Measurements from ENCODE around the gene CTNND2.

Gene CTNND2

DNA sequence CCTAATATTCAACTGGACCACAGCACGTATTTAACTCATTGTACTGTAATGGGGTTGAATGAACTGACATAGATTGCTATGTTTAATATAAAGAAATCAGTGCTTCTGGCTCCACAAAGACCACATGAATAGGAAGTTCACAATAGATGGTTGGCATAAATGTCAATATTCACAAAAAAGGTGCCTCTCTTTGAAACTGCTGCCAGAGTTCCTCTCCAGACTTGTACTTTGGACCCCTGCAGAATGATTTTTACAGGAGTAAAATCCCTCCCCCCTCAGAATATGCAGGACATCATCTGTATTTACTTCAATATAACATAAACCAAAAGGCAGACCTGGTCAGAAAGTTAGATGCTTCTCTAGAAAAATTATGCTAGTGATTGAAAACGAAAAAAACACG, 634.7 kb downstream of the CTNND2 start:
- TF ChIP-seq, protein P1, sequence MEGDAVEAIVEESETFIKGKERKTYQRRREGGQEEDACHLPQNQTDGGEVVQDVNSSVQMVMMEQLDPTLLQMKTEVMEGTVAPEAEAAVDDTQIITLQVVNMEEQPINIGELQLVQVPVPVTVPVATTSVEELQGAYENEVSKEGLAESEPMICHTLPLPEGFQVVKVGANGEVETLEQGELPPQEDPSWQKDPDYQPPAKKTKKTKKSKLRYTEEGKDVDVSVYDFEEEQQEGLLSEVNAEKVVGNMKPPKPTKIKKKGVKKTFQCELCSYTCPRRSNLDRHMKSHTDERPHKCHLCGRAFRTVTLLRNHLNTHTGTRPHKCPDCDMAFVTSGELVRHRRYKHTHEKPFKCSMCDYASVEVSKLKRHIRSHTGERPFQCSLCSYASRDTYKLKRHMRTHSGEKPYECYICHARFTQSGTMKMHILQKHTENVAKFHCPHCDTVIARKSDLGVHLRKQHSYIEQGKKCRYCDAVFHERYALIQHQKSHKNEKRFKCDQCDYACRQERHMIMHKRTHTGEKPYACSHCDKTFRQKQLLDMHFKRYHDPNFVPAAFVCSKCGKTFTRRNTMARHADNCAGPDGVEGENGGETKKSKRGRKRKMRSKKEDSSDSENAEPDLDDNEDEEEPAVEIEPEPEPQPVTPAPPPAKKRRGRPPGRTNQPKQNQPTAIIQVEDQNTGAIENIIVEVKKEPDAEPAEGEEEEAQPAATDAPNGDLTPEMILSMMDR (IDR thresholded peaks at IDR 0.05; ENCODE audit: control extremely low read depth, extremely low read depth, low read depth, missing control alignments): no peak

DNA sequence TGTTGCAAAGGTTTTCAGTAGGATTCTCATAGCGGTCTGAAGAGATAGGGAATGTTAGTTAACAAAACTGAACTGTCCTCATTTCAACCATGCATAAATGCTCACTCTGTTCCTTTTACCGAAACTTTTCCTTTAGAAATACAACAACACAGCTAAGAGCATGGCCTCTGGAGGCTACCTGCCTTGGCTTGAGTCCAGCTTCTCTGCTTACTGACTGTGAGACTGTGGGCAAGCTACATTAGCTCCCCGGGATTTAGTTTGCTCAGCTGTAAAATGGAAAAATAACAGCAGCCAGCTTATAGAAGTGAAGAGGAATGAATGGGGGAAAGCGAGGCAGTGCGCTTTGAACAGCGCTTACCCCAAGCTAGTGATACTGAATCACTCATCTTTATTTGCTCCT, 635.4 kb downstream of the CTNND2 start:
- TF ChIP-seq, protein P1 (IDR thresholded peaks at IDR 0.05; ENCODE audit: control extremely low read depth, extremely low read depth, low read depth, missing control alignments): no peak
- ChIA-PET POLR2A (no interaction called here), CTCF (interaction anchor here (0.7 to 3.0 kb wide), 4 partner anchors 10 to 754 kb away, joined by 3 to 15 read pairs (median 4); no protein-coding TSS in a partner anchor)
- DNase-seq (ENCODE audit: extremely low spot score): no peak

More for the DNA sequence above, 634.7 kb downstream of the CTNND2 start:
- no peak for DNase-seq (ENCODE audit: extremely low spot score)
- POLR2A ChIA-PET: no interaction called here
- CTCF ChIA-PET: interaction anchor here (0.8 kb wide), 1 partner anchor 10 kb away, joined by 3 read pairs; no protein-coding TSS in a partner anchor

DNA sequence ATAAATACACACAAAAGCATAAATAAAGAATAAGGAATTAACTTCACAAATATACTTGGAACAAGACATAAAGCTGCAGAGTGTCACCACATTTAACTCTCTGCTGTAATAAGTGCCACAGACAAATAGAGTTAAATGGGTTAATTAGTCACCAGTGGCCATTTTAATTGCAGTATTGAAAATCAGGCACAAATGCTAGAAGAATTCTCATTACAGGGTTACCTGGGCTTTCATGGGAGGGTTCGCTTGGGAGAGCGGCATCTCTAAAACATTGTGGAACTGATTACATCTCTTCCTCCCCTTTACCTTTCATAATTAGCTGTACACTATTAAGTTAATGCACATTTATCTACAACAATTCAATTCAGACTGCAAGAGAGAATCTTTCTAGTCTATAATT, 637.9 kb downstream of the CTNND2 start:
- no peak for DNase-seq (ENCODE audit: extremely low spot score)
- POLR2A ChIA-PET: no interaction called here
- TF ChIP-seq, protein P1 (IDR thresholded peaks at IDR 0.05; ENCODE audit: control extremely low read depth, extremely low read depth, low read depth, missing control alignments): no peak
- CTCF ChIA-PET: interaction anchor here (1.0 to 3.0 kb wide), 3 partner anchors 15 to 756 kb away, joined by 3 to 15 read pairs (median 6); no protein-coding TSS in a partner anchor

DNA sequence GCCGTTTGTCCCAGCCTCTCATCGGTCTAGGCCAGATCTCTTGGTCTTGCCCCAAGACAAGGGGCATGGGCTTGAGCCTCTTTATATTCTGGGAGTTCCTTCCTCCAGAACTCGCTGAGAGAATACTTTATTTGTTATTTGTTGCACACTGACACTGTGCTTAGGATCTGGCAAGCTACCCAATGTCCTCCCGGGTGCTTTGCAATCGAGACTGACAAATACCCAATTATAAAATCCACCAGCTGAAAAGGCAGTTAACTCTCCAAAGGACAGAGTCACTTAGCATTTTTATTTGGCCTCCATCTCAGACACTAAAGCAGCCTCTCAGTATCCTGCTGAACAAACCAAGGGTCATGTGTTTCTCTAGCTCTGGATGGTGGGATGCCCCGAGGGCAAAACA, 643.0 kb downstream of the CTNND2 start:
- POLR2A ChIA-PET: no interaction called here
- no peak for DNase-seq (ENCODE audit: extremely low spot score)
- TF ChIP-seq, protein P1 (IDR thresholded peaks at IDR 0.05; ENCODE audit: control extremely low read depth, extremely low read depth, low read depth, missing control alignments): no peak
- CTCF ChIA-PET: no interaction called here

DNA sequence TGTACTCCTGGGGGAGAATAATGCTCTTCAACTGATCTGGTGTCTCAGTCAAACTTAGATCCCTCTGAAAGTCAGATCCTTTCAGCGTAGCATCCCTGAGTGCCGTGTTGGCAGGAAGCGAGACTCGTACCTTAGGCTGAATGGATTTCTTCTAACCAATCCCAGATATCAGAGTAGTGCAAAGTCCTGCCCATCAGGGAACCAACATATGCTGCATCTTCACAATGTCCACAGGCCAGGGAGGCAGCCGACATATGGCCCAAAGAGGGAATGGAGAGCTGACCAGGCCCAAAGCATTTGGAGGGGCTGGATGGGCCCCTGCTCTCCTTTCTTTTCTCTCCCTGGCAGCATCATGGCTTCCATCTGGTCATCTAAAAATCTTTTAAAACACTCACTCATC, 646.2 kb downstream of the CTNND2 start:
- TF ChIP-seq, protein P1 (IDR thresholded peaks at IDR 0.05; ENCODE audit: control extremely low read depth, extremely low read depth, low read depth, missing control alignments): no peak
- no peak for DNase-seq (ENCODE audit: extremely low spot score)
- POLR2A ChIA-PET: no interaction called here
- CTCF ChIA-PET: interaction anchor here (0.7 to 1.2 kb wide), 2 partner anchors 9 to 41 kb away, joined by 3 read pairs; no protein-coding TSS in a partner anchor

DNA sequence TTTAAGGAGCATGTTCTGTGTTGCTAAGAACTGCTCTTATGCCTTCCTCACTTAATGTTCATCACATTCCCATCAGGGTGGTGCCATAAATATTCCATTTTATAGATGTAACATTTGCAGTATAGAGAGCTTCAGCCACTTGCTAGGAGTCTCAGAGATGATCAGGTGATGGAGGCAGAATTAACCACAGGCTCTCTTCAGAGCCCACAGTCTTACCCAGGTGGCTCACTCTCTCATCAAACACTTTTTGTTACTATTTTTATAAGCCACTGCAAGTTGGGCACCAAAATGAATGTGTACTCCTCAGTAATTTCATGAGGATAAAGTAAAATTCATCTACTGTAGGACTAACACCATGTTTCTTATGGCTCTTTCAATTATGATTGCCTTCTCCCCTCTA, 651.7 kb downstream of the CTNND2 start:
- TF ChIP-seq, protein P1 (IDR thresholded peaks at IDR 0.05; ENCODE audit: control extremely low read depth, extremely low read depth, low read depth, missing control alignments): no peak
- POLR2A ChIA-PET: no interaction called here
- no peak for DNase-seq (ENCODE audit: extremely low spot score)
- CTCF ChIA-PET: no interaction called here

DNA sequence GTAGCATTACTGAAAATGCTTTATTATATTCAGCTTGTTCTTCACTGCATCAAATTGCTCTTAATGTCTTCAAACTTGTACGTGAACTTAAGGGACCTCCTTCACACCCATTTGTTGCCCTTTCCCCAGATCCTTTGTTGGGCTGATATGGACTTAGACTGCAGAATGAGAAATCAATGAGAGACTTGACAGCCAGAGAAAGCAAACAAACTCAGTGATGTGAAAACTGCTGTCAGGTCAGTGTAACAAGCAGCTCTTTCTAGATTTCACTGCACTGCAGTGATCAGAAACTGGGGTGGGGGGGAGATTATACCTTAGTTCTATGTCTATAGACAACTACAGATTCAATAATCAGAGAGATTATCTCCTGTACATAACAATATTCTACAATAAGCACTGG, 652.2 kb downstream of the CTNND2 start:
- CTCF ChIA-PET: no interaction called here
- DNase-seq (ENCODE audit: extremely low spot score): no peak
- TF ChIP-seq, protein P1 (IDR thresholded peaks at IDR 0.05; ENCODE audit: control extremely low read depth, extremely low read depth, low read depth, missing control alignments): no peak
- POLR2A ChIA-PET: no interaction called here
